Posterior cingulate gyrus (tissue), 11 donors: Measurements from ENCODE around the gene PSMG3.

Experiments
- DNase-seq, 10 donors: peaks; one replicate each; pipeline versions ENCODE4 v3.0.0 to v3.0.0-alpha.2; 2020 to 2021; ENCODE audit warnings: mixed read lengths in 3 of 10
- intact Hi-C: fragments of 100-400 bp; cut with DNase I; formaldehyde crosslinking; loops from one replicate; pipeline ENCODE4 v1.15.1; 2023

The PSMG3 gene

DNA sequence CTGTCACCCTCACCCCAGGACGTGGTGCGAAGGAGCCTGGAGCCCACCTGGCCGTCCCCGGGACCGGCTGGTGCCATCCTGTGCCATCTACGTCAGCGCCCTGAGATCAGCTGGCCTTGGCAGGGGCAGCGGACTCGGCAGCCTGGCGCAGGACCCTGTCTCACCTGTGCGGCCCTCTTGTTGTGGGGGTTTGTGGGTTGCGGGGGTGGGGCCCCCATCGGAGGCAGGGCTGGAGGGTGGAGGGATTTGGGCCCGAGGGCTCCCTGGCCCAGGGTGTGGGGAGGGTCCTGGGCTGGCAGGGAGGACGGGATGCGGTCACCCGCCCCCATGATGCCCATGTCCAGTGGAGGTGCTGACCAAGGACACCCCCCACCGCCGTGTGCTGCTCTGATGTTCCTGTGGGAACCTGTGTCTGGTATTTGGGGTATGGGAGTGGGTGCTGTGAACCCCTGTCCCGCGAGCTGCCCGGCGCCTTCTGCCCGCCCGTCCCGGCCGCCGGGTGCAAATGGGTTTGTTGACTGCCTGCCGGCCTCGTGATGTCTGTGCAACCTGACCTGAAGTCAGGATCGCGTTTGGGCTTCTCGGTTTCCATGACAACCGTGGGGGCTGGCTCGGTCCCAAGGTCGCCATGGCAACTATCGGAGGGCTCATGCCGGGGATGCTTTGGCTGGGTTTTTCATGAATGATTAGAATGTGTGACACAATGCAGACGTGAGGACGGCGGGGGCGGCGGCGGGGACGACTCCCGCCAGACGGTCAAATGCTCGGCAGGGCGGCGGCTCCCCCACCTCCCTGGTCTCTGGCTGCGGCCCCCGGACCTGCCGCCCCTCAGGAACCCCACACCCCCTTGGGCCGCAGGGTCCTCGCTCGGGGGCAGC lies 32.1 kb downstream of the PSMG3 start:
- intact Hi-C loops, result no loop called here
- DNase-seq, result peak; percentile 64 to 97 (median 87)

DNA sequence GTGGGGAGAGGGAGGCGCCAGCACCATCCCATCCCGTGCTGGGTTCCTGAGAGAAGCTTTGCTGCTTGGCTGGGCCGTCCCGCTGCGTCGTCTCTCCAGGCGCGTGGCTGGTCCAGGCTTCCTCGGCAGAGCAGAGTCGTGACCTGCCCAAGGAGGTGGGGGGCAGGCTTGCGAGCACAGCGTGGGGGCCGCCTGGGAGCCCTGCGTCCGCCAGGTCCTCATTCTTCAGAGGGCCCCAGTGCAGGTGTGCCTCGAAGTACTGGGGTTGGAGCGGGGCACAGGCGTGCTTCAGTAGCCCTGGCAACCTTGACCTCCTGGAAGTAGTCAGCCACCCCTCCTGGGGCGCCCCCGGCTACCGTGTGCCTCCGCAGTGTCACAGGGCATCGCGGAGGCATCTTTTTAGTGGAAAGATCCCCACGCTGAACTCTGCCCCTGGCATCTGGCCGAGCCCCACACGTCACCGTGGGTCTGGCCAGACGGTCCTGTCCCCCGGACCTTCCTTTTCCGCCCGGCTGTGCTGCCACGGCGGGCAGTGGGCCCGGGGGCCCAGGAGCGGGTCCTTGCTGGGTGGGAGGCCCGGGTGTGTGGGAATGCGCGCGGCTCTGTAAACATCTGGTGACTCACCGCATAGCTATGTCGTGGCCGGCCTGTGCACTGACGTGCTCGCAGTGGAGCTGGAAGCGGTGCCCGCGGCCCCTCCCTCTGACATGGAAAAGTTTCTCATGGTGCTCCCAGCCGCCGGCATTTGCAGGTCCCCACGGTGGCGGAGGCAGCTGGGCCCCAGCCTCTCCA lies 32.9 kb downstream of the PSMG3 start:
- DNase-seq, result peak; percentile 65 to 98 (median 78)
- intact Hi-C loops, result no loop called here

DNA sequence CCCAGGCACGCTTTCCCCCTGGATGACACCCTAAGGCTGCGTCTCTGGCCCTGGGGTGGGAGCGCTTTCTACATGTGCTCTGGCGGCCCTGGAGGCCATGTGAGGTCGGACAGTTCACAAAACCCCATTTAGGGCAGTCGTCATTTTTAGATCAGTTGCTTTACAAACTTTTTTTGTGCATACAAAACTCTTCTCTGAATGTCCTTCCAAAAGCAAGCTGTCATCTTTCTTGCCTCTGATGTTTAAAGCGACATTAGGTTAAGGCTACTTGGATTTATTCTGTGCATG lies 33.4 kb downstream of the PSMG3 start:
- no peak for DNase-seq
- intact Hi-C loops, result no loop called here

DNA sequence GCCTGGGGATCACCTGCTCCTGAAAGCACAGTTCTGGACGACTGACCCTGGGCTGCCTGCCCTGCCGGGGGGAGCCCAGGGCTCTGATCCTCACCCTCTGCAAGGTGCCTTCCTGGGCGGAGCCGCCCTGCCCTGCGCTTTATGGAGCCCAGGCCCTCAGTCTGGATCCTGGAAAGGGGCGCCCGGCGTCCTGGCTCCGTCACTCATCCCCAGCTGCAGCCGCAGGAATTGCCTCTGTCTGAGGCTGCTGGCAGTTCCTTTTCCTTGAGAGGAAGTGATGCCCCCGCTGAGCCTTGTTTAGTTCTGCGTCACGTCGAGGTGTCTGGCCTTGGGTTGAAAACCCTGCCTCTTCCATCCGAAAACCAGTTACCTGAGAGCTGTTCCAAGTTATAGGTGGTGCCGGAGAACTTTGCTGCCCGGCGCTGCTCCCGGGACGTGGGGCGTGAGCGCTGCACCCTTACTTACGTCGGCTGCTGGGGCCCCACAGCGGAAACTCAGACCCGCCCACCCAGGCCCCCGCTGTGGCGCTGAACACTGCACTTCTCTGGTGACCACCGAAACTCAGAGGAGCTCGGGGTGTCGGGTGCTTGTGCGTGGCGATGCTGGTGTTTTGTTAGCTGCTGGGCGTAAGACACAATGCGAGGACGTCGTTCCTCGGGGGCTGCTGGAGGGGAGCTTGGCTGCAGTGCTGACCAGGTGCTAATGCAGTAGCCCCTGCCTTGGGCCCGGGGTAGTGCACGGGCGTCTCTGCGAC lies 34.0 kb downstream of the PSMG3 start:
- intact Hi-C loops, result no loop called here
- DNase-seq, result peak in 1 of 10 donors; percentile 80

DNA sequence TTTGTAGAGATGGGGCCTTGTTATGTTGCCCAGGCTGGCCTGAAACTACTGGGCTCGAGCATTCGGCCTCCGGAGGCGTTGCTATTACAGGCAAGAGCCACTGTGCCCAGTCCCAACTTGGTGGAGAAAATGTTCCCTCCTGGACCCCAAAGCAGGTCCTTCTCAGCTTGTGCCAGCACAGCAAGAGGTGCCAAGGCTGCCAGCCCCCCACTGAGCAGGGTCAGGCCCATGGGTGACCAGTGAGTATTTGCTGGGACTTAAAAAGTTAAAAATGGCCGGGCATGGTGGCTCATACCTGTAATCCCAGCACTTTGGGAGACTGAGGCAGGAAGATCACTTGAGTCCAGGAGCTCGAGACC lies 34.8 kb downstream of the PSMG3 start:
- intact Hi-C loops, result no loop called here
- no peak for DNase-seq

DNA sequence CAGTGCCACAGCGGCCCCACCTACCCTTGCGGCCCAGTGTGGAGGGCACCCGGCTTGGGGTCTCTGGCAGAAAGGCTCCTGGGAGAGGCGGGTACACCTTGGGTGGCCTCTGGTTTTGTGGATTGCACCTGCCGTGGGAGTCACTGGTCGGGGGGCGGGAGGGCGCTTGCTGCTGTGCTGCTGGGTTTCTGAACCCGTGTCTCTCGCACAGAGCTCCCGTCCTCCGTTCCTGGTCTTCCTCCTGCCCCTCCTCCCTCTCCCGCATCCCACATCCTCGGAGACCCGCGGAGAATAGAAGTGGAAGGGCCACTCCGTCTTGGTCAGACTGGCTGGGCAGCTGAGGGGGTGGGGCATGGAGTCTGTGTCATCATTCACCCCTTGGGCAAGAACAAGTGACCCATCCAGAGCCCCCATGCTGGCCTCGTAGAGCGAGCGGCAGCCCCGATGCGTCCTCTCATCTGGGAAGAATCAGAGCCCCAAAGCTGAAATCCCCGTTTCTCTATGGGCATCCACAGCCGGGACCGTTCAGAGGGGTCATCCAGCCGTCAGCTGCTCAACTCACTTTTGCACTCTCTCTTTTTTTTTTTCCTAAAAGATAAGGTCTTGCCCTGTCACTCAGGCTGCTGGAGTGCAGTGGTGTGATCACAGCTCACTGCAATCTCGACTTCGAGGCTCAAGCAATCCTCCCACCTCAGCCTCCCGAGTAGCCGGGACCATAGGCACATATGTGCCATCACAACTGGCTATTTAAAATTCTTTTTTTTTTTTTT lies 35.3 kb downstream of the PSMG3 start:
- intact Hi-C loops, result no loop called here

DNA sequence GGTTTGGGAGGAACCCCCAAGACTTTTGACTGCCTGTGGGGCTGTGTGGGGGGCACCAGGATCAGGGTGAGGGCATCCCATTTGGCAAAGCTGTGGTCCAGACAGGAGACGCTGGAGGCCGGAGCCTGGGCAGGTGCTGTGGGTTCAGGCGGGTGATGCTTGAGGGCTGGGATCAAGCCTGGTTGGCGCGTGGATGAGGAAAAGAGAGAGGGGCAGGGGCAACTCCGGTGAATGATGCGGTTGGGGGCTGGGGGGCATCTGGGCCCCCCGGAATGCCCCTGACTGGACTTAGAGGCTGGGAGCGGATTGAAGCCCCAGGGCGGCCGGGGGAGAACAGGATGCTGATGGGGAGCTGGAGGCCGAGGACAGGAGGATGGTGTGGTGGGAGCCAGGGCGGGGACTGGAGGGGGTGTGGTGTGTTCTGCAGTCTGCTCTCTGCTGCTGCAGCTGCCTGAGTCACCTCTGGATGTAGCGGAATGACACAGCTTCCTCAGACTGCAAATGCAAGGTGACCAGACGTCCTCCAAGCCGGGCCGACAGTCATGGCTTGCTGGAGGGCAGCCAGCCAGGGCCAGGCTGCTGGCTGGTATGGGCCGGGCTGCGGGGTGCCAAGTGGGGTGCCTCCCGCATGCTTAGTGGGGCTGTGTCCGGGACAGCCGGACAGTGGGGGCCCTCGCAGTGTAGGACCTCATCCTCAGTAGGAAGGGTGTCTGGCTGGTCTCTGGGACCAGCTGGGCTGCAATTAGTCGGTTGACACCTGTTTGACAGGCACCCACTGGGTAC lies 36.1 kb downstream of the PSMG3 start:
- intact Hi-C loops, result no loop called here
- DNase-seq, result peak in 2 of 10 donors; percentile 11 to 85

More for the DNA sequence above, 35.3 kb downstream of the PSMG3 start:
- peak in 2 of 10 donors; percentile 5 to 74 for DNase-seq

DNA sequence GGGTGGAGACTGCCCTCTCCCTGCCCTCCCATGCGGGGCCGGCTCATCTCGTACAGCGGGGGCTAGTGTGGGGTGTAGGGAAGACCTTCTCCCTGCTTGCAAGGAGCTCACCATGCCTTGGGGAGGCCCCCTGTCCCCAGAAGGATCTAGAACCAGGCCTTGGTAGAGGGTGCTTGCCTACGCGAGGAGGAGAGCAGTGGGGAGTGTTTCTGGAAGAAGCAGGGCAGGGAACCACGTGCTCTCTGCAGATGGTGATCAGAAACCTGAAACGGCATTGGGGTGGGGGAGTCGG lies 36.6 kb downstream of the PSMG3 start:
- intact Hi-C loops, result no loop called here
- DNase-seq, result no peak

DNA sequence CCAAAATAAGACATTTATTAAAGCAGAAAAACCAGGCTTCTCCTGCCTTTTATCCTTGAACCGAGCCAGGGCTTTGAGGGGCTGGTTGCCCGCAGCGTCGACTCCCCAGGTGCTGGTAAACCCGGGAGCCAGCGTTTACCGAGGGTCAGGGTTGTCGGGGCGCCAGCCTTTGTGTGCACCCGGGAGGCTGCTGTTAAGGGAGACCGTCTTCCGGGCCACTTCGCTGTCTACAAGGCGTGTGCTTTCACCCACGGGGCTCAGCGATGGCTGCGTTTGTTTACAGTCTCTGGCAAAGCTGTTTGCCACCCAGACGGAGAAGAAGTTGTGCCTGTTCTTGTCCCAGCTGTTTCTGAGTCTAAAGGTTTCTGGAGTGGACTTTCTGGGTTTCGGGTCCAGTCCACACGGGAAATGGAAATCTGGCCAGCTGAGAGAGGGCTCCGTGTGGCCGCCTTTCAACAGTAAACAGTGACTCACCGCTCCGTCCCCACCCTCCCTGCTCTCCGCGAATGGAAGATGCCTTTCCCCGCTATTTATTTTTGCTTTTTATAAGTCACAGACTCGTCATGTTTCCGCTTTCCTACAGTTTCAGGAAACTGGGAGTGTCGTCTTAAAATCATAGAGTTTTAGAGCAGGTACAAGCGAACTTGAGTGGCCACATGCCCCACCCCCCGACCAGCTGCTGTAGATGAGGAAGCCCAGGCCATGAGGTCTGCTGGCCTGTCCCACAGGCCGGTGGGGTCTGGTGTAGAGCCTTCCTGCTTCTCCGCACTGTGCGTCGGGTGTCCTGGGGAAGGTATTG lies 37.2 kb downstream of the PSMG3 start:
- intact Hi-C loops, result no loop called here
- DNase-seq, result peak in 6 of 10 donors; percentile 40 to 88 (median 58)

DNA sequence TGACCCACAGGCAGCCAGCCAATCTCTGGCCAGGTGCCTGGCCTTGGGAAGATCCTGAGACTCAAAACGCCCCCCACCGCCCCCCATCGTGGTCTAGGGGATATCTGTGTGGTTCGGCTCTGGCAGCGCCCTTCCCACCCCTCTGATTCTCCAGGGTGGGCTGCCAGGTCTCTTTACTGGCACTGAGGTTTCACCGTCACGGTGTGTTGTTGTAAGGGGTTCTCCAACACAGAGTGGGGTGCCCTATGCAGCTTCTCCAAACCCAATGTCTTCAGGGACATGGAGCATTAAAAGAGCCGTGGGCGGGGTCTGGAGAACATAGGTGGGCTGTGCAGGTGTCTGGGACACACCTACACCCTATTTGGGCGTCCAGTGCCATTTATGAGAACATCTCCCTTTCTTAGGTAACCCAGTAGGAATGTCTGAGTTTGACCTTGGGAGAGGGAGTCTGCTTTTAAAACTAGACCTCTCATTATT lies 37.8 kb downstream of the PSMG3 start:
- intact Hi-C loops, result no loop called here
- peak in 1 of 10 donors; percentile 86 for DNase-seq

DNA sequence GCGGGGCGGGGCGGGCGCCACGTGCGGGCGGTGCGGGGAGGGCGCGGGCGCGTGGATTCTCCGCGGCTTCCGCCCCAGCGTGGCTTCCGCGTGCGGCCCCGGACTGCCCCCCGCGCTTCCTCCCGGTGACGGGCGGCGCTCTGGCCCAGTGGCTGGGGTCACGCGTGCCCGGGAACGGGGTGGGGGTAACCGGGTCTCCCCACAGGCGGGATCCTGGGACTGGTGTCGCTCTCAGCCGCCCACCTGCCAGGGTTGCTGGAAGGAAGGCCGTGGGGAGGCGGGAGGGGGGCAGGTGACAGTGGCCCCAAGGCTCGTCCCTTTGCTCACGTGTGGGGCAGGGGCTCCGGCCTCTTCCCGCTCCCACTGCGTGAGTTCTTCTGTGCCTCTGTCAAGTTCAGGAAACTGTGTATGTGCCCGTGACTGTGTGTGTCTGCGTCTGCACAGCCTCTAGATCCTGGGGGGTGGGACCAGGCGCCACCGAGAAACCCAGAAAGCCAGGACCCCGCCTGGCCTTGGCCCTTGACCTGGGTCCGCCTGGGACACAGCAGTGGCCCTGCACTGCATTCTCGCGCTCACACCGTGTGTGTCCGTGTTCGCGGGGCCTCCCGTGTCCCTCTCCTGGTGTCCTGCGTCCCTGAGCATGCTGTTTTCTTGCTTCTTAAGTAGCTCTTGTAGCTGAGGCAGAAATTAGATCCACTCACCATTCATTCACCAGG lies 38.4 kb downstream of the PSMG3 start:
- peak in 4 of 10 donors; percentile 22 to 88 (median 54) for DNase-seq
- intact Hi-C loops, result no loop called here

DNA sequence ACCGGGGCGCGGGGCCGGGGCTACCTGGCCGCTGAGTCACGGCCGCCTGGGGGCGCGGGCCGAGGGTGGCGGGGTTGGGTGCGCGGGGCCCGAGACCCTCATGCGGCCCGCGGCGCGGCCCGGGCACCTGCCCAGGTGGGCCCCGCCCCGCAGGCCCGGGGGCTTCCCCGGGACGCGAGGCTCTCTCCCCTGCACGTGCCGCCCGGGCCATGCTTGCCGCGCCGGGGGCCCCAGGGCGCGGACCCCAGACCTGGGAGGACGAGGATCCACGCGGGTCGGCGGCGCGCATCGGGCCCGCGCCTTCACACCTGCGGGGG lies 38.9 kb downstream of the PSMG3 start:
- intact Hi-C loops, result no loop called here
- no peak for DNase-seq

DNA sequence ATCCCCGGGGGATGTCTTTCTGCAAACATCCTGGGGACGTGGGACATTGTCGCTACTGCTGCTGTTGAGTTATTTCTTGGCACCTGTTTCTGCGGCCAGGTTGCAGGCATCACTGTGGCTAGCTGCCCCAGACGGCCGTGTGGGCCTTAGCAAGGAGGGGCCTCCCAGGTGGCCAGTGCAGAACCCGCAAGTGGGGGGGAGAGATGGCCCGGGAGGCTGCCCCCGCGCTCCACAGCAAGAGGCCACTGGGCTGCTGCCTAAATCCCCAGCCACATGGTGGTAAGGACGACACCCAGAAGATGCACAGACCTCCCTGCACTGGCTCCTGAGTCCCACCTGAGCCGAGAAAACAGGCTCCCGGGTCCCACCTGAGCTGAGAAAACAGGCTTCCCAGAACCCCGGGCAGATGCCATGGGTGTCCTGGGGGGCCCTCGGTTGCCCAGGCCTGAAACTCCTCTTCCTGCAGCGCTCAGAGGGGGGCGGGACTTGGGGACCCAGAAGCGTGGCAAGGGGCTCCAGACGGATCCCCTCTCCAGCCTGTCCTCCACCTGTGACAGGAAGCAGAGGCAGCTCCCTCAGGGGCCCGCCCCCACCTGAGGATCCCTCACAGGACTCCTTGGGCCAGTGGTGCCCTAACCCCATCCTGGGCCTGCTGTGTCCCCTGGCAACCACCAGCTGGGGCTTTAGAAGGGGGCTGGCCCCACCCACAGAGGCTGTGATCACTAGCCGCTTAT lies 40.3 kb downstream of the PSMG3 start:
- intact Hi-C loops, result no loop called here
- peak in 1 of 10 donors; percentile 71 for DNase-seq

DNA sequence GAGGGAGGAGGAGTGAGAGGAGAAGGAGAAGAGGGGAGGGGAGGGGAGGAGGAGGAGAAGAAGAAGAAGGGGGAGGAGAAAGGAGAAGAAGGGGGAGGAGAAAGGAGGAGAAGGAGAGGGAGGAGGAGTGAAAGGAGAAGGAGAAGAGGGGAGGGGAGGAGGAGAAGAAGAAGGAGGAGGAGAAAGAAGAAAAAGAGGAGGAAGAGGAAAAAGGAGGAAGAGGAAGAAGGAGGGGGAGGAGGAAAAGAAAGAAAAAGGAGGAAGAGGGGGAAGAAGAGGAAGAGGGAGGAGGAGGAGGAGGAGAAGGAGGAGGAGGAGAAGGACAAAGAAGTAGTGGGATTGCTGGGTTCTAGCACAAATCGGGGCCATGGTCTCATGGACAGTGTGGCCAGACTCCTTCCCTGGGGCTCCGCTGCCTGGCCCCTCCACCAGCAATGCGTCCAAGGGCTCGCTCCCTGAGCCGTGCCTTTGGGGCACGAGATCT lies 43.5 kb downstream of the PSMG3 start:
- DNase-seq, result no peak
- intact Hi-C loops, result no loop called here

DNA sequence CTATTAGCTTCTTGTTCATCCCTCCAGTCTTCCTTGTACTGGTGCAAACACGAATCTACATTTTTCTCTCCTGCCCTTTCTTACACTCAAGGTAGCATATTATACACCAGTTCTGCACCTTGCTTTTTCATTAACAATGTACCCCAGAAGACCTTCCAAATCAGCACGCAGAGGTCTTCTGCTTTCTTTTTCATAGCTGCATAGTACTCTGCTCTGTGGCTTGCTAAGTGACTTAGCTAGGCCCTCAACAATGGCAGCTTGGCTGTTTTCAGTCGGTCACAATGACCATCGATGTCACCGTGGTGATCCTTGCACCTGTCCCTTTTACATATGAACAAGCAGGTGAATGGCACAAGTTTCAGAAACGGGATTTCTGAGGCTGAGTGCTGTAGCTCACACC lies 44.4 kb downstream of the PSMG3 start:
- no peak for DNase-seq
- intact Hi-C loops, result no loop called here

DNA sequence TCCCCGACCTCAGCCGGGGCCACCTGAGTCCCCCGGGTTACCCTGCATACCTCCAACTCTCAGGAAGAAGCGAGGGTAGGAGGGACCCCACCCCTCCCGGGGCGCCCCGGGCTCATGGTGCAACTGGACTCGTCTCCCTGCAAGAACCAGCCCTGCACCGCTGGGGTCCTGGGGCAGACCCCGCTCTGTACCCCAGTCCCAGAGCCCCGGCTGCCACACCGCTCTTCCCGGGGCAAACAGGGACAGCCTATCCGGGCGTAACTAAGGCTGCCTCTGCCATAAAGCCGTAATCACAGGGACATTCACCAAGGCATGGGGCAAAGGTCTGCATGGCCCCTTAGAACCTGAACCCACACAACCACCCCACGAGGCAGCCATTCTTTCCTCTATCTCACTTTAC lies 46.0 kb downstream of the PSMG3 start:
- intact Hi-C loops, result no loop called here
- peak in 2 of 10 donors; percentile 4 to 73 for DNase-seq

DNA sequence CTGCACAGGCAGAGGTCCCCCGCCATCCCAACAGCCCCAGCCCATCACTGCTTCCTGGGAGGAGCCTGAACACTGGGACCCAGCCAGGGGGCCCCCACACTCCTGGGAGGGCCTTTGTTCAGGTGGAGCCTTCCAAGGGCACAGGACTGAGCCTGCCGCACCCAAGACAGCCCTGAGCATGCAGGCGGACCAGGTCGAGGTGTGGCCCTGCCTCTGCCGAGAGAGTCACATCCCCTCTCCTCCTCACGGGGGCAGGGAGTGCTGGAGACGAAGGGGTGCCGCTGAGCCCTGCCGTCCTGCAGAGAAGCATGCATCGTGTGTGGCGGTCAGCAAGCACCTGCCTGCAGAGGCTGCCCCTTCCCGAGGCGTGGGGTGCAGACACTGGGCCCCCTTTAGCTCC lies 46.6 kb downstream of the PSMG3 start:
- peak in 1 of 10 donors; percentile 4 for DNase-seq
- intact Hi-C loops, result no loop called here

DNA sequence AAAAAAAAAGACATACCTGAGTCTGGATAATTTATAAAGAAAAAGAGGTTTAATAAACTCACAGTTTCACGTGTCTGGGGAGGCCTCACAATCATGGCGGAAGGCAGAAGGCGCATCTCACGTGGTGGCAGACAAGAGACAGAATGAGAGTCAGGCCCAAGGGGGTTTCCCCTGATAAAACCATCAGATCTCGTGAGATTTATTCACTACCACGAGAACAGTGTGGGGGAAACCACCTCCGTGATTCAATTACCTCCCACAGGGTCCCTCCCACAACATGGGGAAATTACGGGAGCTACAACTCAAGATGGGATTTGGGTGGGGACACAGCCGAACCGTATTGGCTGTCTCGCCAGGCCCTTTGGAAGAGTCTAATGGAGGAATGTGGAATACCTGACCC lies 48.4 kb downstream of the PSMG3 start:
- intact Hi-C loops, result no loop called here
- no peak for DNase-seq
